GM19035 (cell line): ENCODE measurements around the gene GPANK1.
"Not testable (repeated sequence)": the region's sequence is repeated elsewhere in the genome, so short reads cannot be mapped to it uniquely, and the experiment has no call there.

Experiments used
- ATAC-seq: cut with Tn5 transposase; IDR thresholded peaks from one replicate; pipeline ENCODE4 v1.9.1; 2021; ENCODE audit not compliant: unreplicated experiment

GPANK1 gene

DNA sequence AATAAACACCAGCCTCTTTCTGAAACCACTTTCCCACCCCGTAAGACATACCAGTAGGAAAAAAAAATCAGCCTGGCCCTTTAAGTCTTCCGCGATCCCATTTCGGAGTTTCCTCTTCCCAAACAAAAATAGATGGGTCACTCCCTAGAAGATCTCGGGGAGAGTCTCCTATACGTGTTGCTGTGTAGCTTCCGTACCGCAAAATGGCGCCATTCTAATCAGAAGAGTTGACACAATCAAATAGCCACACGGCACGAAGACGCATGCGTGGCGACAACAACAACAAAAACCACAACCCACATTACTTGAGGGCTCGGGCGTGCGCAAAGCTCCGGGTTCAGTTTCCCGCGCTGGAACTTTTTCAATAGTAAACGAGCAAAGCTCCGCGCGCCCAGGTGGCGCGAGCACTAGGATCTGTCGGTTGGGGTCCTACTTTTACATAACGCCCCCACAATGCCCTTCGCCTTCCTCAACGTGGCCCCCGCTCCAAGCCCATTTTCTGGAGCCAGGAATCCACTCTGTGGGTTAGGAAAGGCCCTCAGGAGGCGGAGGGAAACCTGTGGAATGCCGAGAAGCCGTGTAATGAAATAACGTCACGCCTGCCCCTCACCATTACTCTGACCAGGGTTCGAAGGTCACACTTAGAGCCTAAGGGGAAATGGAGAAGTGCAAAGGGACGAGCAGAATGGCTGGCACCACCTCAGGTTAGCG lies at the start of gene GPANK1:
GPANK1 (minus strand) TSS at position 208 of the 711 bp plus-strand sequence. CDS start 519 bp downstream, outside the sequence.
- peak; percentile 37 for ATAC-seq

DNA sequence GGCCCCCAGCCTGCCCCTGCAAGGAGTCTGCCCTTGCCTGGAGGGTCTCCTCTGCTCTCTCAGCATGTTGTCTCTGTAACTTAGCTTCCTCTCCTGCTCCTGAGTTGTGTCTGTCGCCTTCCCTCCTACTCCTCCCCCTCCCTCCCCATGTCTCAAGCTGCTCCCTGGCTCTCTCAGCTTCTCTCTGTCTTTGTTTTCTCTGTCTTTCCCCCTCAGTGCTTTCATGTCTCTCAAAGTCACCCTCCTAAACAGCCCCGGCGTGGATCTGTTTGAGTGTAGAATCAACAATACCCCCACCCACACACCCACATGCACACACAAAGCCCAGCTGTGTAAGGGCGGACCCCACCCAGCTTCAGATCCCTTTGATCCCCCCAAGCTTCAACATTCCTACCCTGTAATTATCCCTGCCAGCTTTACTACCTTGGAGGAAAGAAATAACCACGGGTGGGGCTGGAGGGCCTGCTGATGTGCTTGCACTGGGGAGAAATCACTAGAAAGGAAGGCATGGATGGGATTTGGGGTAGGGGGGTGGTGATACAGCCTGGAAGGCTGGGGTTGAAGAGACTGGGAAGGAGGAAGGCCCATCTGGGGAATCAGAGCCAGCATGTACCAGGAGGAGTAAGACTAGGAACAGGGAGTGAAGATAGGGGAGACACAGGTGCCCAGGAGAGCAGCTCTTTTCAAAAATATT lies 49.3 kb upstream of the GPANK1 start:
- no peak for ATAC-seq

GRCh38 chr6:31713465-31713864 lies 48.7 kb upstream of the GPANK1 start:
- no peak for ATAC-seq

GRCh38 chr6:31712296-31712695 lies 47.5 kb upstream of the GPANK1 start:
- no peak for ATAC-seq

DNA sequence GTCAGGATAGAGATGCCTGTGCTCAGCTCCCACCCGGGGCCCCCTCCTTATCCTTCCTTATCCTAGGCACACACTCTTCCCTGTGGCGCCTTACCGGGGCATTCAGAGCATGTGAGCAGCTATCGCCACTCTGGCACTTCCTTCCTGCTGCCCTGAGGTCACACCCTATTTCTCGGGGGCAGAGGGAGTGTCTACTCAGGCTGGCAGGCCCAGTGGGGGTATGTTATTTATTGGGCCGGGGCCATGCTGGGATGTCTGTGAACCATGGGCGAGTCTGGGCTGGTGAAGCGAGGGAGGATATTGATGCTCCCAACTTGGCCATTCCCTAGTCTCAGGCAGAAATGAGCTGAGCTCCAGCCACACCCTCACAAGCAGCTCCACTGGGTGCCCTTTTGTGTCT lies 46.4 kb upstream of the GPANK1 start:
- no peak for ATAC-seq

- ATAC-seq, result no peak
Measured at GRCh38 chr6:31710523-31711219, 45.9 kb upstream of the GPANK1 start.

DNA sequence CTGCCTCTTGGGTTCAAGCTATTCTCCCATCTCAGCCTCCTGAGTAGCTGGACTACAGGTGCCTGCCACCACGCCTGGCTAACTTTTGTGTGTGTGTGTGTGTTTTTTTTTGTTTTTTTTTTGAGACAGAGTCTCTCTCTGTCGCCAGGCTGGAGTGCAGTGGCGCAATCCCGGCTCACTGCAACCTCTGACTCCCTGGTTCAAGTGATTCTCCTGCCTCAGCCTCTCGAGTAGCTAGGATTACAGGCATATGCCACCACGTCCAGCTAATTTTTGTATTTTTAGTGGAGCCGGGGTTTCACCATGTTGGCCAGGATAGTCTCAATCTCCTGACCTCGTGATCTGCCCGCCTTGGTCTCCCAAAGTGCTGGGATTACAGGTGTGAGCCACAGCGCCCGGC lies 44.4 kb upstream of the GPANK1 start:
- not testable (repeated sequence) for ATAC-seq

GRCh38 chr6:31708224-31708623 lies 43.4 kb upstream of the GPANK1 start:
- no peak for ATAC-seq

GRCh38 chr6:31707701-31708100 lies 42.9 kb upstream of the GPANK1 start:
- no peak for ATAC-seq

- no peak for ATAC-seq
Measured at GRCh38 chr6:31706599-31706998, 41.8 kb upstream of the GPANK1 start, which contains the start of gene LY6G6F. Gene LY6G6F (plus strand): TSS chr6:31706866. CDS start chr6:31706907, 41 bp downstream.

GRCh38 chr6:31705931-31706330 lies 41.1 kb upstream of the GPANK1 start:
- no peak for ATAC-seq

DNA sequence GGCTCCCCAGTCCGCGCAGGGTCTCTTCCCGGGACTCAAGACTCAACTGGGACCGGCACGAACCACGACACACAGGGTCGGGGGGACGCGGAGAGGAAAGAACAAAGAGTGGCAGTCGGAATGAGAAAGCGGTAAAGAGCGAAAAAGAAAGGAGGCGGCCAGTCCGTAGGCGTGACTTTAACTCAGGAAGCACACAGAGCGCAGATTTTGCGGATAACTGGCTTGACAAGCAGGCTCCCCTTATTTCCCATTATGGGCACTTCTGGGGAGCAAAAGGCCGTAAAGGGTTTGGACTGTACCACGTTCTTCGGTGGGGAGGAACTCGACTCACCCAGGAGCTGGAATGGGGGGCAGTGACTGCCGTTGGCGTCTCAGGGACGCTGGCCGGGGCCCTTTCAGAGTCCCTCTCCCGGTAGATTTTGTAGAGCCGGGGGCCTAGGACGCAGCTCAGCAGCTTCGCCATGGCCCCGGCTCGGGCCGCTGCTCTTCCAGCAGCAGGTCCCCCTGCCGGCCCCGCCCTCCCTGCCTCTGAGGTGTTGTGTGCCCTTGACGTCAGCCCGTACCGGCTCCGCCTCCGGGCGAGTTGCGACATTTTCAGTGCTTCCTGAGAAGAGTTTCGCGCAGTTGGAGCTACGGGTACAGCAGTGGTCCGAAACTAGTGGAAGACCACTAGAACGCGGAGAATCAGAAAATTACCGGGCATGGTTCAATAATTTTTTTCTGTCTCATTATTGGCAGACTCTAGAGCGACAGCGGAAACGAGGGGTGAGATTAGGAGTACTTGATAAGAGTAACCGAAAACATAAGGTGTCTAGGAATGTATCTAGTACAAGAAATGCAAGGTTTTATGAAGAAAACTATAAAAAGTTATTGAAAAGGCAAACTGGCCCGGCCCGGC lies 38.3 kb upstream of the GPANK1 start, which contains the start of gene ABHD16A:
ABHD16A (minus strand) TSS at position 506 of the 898 bp plus-strand sequence; CDS start at position 463, 43 bp downstream.
- ATAC-seq, result peak; percentile 88

DNA sequence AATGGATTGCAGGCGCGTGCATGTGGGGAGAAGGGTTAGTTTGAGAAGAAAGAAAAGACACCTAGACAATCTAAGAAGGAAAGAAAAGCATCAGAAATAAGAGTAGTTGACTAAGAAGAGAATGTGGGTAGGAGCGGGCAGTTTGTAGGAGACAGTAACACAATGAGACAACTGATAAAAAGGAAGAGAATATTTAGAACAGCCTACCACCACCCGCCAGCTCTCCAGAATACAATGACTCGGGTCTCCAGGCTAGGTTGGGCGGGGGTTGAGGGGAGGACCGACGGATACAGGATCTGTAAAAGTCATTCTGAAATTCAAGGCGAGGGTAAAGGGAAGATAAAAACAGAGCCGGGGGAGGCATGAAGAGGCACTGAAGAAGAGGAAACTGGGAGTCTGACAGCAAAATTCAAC lies 37.6 kb upstream of the GPANK1 start:
- ATAC-seq, result no peak

- no peak for ATAC-seq
Measured at GRCh38 chr6:31701666-31702404, 37.0 kb upstream of the GPANK1 start.

GRCh38 chr6:31700740-31701401 lies 36.1 kb upstream of the GPANK1 start:
- no peak for ATAC-seq

GRCh38 chr6:31697555-31697954 lies 32.8 kb upstream of the GPANK1 start:
- ATAC-seq, result no peak

DNA sequence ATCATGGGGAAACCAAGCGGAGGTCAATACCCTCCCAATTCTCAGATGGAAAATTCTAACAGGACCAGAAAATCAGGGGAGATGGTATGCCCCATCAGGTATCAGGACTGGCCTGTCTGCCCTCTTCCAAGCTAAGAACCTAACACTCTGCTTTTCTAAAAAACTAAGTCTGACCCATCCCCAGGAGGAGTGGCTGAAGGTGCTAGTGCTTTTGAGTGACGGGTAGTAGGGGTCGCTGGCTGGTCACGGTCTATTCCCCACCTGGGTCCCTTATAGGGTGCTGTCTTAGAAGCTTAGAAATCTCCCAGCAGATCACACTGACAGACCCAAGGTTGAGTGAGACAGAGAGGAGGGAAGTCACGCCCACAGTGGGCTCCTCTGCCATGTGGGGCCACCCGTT lies 28.7 kb upstream of the GPANK1 start:
- no peak for ATAC-seq

- ATAC-seq, result no peak
Measured at GRCh38 chr6:31692886-31693285, 28.1 kb upstream of the GPANK1 start.

- ATAC-seq, result no peak
Measured at GRCh38 chr6:31692353-31692752, 27.6 kb upstream of the GPANK1 start.
